Measurements from ENCODE around the gene PYDC1. TPM values are rescaled to one million over a fixed set of nuclear protein-coding genes. Genes with fewer than 3 reads are reported as not detected.

PYDC1 gene
- total RNA-seq, 2 donors from 2014 or later, result not detected

GRCh38 chr16:31191697-31192428 lies 25.1 kb downstream of the PYDC1 start:
- Histone ChIP-seq H3K27me3 (no peaks in the 10 kb centered on the region), H3K36me3 (peaks cover 38% of the 10 kb centered on the region), H3K4me3 (no peak overlapping the region), H3K9ac (ENCODE audit: low read depth in 2 of 2, low read length in 2 of 2) (no peak overlapping the region), H3K4me1 (no peaks in the 10 kb centered on the region), H3K9me3 (no peaks in the 10 kb centered on the region), H3K27ac (no peak overlapping the region)
- TF ChIP-seq CTCF (IDR thresholded peaks at IDR 0.05), result no peak
- no peak for DNase-seq
- intact Hi-C loops (cut with DNase I), result no loop called here

- TF ChIP-seq CTCF (IDR thresholded peaks at IDR 0.05), result no peak
- Histone ChIP-seq H3K4me3 (no peak overlapping the region), H3K9me3 (no peaks in the 10 kb centered on the region), H3K9ac (ENCODE audit: low read depth in 2 of 2, low read length in 2 of 2) (no peak overlapping the region), H3K36me3 (peaks cover 41% of the 10 kb centered on the region), H3K27ac (no peak overlapping the region), H3K4me1 (no peaks in the 10 kb centered on the region), H3K27me3 (no peaks in the 10 kb centered on the region)
- no peak for DNase-seq
- intact Hi-C loops (cut with DNase I), result no loop called here
Measured at GRCh38 chr16:31190818-31191444, 26.0 kb downstream of the PYDC1 start.

- TF ChIP-seq CTCF (IDR thresholded peaks at IDR 0.05), result no peak
- H3K9me3 ChIP-seq, result no peaks in the 10 kb centered on the region
- H3K9ac ChIP-seq (ENCODE audit: low read depth in 2 of 2, low read length in 2 of 2), result no peak overlapping the region
- intact Hi-C loops (cut with DNase I), result no loop called here
- DNase-seq, result no peak
- no peaks in the 10 kb centered on the region for H3K27me3 ChIP-seq
- H3K36me3 ChIP-seq, result peaks cover 47% of the 10 kb centered on the region
- no peak overlapping the region for H3K4me3 ChIP-seq
- no peaks in the 10 kb centered on the region for H3K4me1 ChIP-seq
- no peak overlapping the region for H3K27ac ChIP-seq
Measured at GRCh38 chr16:31190061-31190460, 26.9 kb downstream of the PYDC1 start.

GRCh38 chr16:31189412-31189778 lies 27.5 kb downstream of the PYDC1 start:
- H3K4me1 ChIP-seq, result no peaks in the 10 kb centered on the region
- no peak for TF ChIP-seq CTCF (IDR thresholded peaks at IDR 0.05)
- no peak overlapping the region for H3K27ac ChIP-seq
- peaks cover 40% of the 10 kb centered on the region for H3K36me3 ChIP-seq
- H3K9me3 ChIP-seq, result no peaks in the 10 kb centered on the region
- no peak overlapping the region for H3K9ac ChIP-seq (ENCODE audit: low read depth in 2 of 2, low read length in 2 of 2)
- DNase-seq, result no peak
- H3K4me3 ChIP-seq, result no peak overlapping the region
- intact Hi-C loops (cut with DNase I), result loop anchor here (10.0 kb wide), 1 partner anchor 265 kb away; the partner anchor contains the start of gene ARMC5
- no peaks in the 10 kb centered on the region for H3K27me3 ChIP-seq

- H3K4me3 ChIP-seq, result no peak overlapping the region
- no peaks in the 10 kb centered on the region for H3K4me1 ChIP-seq
- TF ChIP-seq CTCF (IDR thresholded peaks at IDR 0.05), result no peak
- peaks cover 44% of the 10 kb centered on the region for H3K36me3 ChIP-seq
- no peaks in the 10 kb centered on the region for H3K9me3 ChIP-seq
- DNase-seq, result no peak
- no peaks in the 10 kb centered on the region for H3K27me3 ChIP-seq
- intact Hi-C loops (cut with DNase I), result loop anchor here (10.0 kb wide), 1 partner anchor 266 kb away; the partner anchor contains the start of gene ARMC5
- H3K9ac ChIP-seq (ENCODE audit: low read depth in 2 of 2, low read length in 2 of 2), result peak overlapping the region in 1 of 2 donors; percentile 14
- no peak overlapping the region for H3K27ac ChIP-seq
Measured at GRCh38 chr16:31188450-31189411, 28.2 kb downstream of the PYDC1 start.
